NB4 (cell line): Measurements from ENCODE around the gene DNMT1.
A peak's percentile ranks its signal among the peaks of the same experiment; 100 is the strongest.

Source experiments
- DNase-seq: peaks from one replicate; pipeline ENCODE4 v3.0.0; 2010; ENCODE audit warnings: low read depth
- H3K4me3 ChIP-seq: one replicate; pipeline ENCODE4 v1.5.1; 2011; ENCODE audit warnings: mild to moderate bottlenecking, low read depth, low read length, moderate library complexity
- CTCF ChIP-seq: IDR thresholded peaks from one replicate; pipeline ENCODE4 v1.5.1; 2012; ENCODE audit warnings: low read depth, low read length
- MAX ChIP-seq: IDR thresholded peaks from 2 replicates; pipeline ENCODE4 v1.6.1; 2011; ENCODE audit warnings: low read depth, low read length
- MYC ChIP-seq: IDR thresholded peaks from 2 replicates; pipeline ENCODE4 v1.6.1; 2011; ENCODE audit warnings: low read depth, low read length
- POLR2A ChIP-seq: IDR thresholded peaks from 2 replicates; pipeline ENCODE4 v1.6.1; 2011; ENCODE audit warnings: mild to moderate bottlenecking; ENCODE audit not compliant: insufficient read length; ENCODE audit errors: extremely low read depth

Gene DNMT1

GRCh38 chr19:10093295-10094186, 101.2 kb downstream of the DNMT1 start:
- H3K4me3 ChIP-seq = no peak overlapping the region
- peak; percentile 61 for DNase-seq
- TF ChIP-seq MAX (no peak), CTCF (no peak), POLR2A (no peak), MYC (no peak)

- H3K4me3 ChIP-seq = no peak overlapping the region
- DNase-seq = peak; percentile 13
- TF ChIP-seq CTCF (no peak), MAX (no peak), POLR2A (no peak), MYC (no peak)
Observed at GRCh38 chr19:10092648-10093294, 102.0 kb downstream of the DNMT1 start.

GRCh38 chr19:10091895-10092641, 102.7 kb downstream of the DNMT1 start:
- no peak overlapping the region for H3K4me3 ChIP-seq
- TF ChIP-seq MAX (no peak), CTCF (no peak), MYC (no peak), POLR2A (no peak)
- peak; percentile 39 for DNase-seq

- H3K4me3 ChIP-seq = no peak overlapping the region
- peak; percentile 30 for DNase-seq
- no peak for TF ChIP-seq POLR2A
- no peak for TF ChIP-seq MYC
- no peak for TF ChIP-seq CTCF
- TF ChIP-seq MAX = no peak
Observed at GRCh38 chr19:10091370-10091687, 103.4 kb downstream of the DNMT1 start.

GRCh38 chr19:10089801-10090375, 104.9 kb downstream of the DNMT1 start:
- TF ChIP-seq MAX (no peak), MYC (no peak), CTCF (no peak), POLR2A (no peak)
- H3K4me3 ChIP-seq = no peak overlapping the region
- peak; percentile 34 for DNase-seq
